Stimulated activated naive B cell treated with anti-CD40 and anti-IgM and Interleukin-4, amounts not matched to agents 10 μg/mL and 1 μg/mL and 100 μg/mL, for 72 hours (primary cell): ENCODE results near the gene OTULIN.
A peak's percentile ranks its signal among the peaks of the same experiment; 100 is the strongest.

Experiments used
- ATAC-seq, 2 donors: fragments of 150-1000 bp; cut with Tn5 transposase; replicated peaks; 2 replicates each; pipeline ENCODE4 v1.10.0; 2021; ENCODE audit warnings: moderate library complexity in 1 of 2
- DNase-seq: peaks from one replicate; pipeline ENCODE4 v3.0.0; 2021
- H3K27ac Mint-ChIP-seq: one replicate; pipeline ENCODE4 v1.8.0; 2022; ENCODE audit warnings: mild to moderate bottlenecking, mixed read lengths
- H3K27me3 Mint-ChIP-seq, 2 donors: one replicate each; pipeline ENCODE4 v1.8.0; 2022; ENCODE audit warnings: mixed read lengths in 2 of 2
- H3K36me3 Mint-ChIP-seq, 2 donors: one replicate each; pipeline ENCODE4 v1.8.0; 2022; ENCODE audit warnings: mixed read lengths in 2 of 2, mild to moderate bottlenecking in 1 of 2
- H3K4me1 Mint-ChIP-seq, 2 donors: one replicate each; pipeline ENCODE4 v1.8.0; 2022; ENCODE audit warnings: mixed read lengths in 2 of 2, mild to moderate bottlenecking in 1 of 2
- H3K4me3 Mint-ChIP-seq, 2 donors: one replicate each; pipeline ENCODE4 v1.8.0; 2022; ENCODE audit warnings: mild to moderate bottlenecking in 2 of 2, mixed read lengths in 2 of 2, moderate library complexity in 1 of 2
- H3K9me3 Mint-ChIP-seq, 2 donors: one replicate each; pipeline ENCODE4 v1.8.0; 2022; ENCODE audit warnings: mixed read lengths in 2 of 2, mild to moderate bottlenecking in 1 of 2

Gene OTULIN

DNA sequence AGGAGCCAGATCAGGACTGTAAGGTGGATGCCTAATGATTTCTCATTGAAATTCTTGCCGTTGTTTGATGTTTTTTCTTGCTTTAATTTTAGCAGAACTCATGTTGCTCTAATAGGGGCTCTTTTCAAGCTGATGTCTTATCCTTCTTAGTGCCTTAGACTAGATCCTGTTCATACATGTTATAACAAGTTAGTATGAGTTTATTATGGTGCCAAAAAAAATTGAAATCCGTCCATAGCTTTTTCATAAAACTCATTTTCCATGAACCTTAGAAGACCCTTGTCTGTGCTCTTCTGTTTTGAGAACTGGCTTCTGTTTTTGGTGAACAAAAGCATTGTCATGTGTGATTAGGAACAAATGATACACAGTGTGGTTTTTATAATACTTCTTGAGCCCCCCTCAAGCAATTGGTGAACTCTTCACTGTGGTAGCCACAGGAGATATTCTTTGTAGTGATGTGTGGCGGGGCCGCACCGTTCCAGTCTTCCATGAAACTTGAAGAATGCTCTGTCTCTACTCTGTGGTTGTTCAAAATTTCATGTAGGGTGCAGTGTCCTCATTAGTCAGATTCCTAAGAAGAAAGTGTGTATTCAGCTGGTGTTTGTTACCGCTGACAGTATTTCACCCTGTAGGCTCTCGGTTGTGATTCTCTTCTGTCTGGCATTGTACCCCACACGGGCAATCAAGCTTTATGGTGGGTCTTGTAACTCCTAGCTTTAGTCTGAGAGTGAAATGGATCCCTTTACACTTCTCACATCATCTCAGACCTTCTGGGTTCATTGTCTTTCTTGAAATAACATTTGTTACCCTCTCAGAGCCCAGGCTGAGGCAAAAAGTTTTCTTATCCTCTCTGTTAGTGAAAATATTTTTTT lies 10.7 kb downstream of the OTULIN start:
- Mint-ChIP-seq H3K27me3 (no peaks in the 10 kb centered on the region), H3K4me3 (peak overlapping the region; percentile 65 to 76), H3K4me1 (peaks cover 55 to 85% of the 10 kb centered on the region in 2 donors), H3K9me3 (peaks cover 0 to 1% of the 10 kb centered on the region in 2 donors), H3K36me3 (peaks cover 38 to 67% of the 10 kb centered on the region in 2 donors), H3K27ac (peak overlapping the region; percentile 95)
- no peak for DNase-seq
- no peak for ATAC-seq

DNA sequence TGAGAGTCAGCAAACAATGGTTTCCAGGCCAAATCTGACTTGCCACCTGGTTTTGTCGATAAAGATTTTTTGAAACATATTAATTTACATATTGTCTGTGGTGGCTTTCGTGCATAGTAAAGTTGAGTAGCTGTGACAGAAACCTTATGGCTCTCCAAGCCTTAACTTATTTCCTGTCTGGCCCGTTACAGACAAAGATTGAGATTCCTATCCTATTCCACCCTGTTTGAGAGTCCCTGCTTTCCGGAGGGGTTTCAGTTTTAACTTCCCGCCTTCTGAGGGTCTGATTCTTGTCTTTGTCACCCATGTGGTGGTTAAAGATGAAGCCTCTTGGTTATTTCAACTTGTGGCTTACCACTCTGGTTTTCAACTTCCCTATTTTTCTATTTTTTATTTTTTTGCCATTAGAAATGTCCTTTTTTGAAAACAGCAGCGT lies 11.4 kb downstream of the OTULIN start:
- Mint-ChIP-seq H3K4me3 (peak overlapping the region; percentile 65 to 76), H3K36me3 (peaks cover 42 to 70% of the 10 kb centered on the region in 2 donors), H3K9me3 (peaks cover 0 to 1% of the 10 kb centered on the region in 2 donors), H3K27ac (peak overlapping the region; percentile 95), H3K27me3 (no peaks in the 10 kb centered on the region), H3K4me1 (peaks cover 59 to 83% of the 10 kb centered on the region in 2 donors)
- DNase-seq (peak; percentile 41), ATAC-seq (peak; percentile 64 to 79)

DNA sequence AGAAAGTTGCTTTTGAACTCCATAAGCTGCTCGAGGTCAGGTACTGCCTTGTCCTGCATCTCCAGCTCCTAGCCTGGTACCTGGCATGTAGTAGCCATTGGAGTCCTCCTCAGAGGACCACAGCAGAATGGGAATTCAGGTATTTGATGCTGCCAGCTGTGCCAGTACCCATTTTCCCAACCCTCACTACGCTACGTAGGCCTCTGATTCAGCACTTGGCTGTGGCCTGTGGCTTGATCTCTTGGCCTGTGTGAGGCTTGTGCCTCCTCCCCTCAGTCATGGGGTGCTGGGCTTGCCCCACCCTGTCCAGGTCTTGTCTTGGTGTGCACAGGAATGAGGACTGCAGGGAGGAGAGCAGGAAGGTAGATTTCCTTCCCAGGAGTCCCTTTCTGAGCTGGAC lies 11.8 kb downstream of the OTULIN start:
- peaks cover 42 to 69% of the 10 kb centered on the region in 2 donors for H3K36me3 Mint-ChIP-seq
- DNase-seq (peak; percentile 45), ATAC-seq (peak; percentile 80 to 86)
- peaks cover 0 to 1% of the 10 kb centered on the region in 2 donors for H3K9me3 Mint-ChIP-seq
- H3K4me3 Mint-ChIP-seq: peak overlapping the region; percentile 65 to 76
- no peaks in the 10 kb centered on the region for H3K27me3 Mint-ChIP-seq
- H3K4me1 Mint-ChIP-seq: peaks cover 54 to 78% of the 10 kb centered on the region in 2 donors
- H3K27ac Mint-ChIP-seq: peak overlapping the region; percentile 95

DNA sequence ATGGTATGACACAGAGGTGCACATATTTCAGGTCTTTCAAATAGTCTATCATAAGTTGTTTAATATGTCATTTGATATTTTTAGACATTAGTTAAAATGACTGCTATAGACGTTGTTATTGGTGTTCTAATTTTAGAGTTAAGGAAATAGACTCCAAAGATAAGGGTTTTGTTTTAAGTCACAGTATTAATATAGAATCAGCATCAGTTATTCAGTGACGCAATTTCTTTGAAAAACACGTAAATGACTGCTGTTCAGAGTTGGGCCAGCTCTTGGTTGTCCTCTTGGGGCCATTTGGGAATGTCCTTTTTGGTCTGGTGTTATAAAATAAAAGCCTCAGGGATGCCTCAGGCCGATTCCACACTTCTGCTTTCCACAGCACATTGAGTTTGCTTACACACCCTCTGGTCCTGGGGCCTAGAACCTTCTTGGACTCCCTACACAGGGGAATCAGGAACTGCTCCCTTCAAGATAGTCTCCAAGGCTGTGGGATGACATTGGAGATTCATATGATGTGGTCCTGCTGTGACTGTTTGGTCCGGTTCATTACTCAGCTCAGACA lies 14.3 kb downstream of the OTULIN start:
- peak; percentile 45 for DNase-seq
- H3K9me3 Mint-ChIP-seq: no peaks in the 10 kb centered on the region
- no peak overlapping the region for H3K4me3 Mint-ChIP-seq
- peak overlapping the region; percentile 84 for H3K27ac Mint-ChIP-seq
- ATAC-seq: peak; percentile 23 to 62
- H3K4me1 Mint-ChIP-seq: peaks cover 36 to 54% of the 10 kb centered on the region in 2 donors
- peaks cover 43 to 59% of the 10 kb centered on the region in 2 donors for H3K36me3 Mint-ChIP-seq
- no peaks in the 10 kb centered on the region for H3K27me3 Mint-ChIP-seq

DNA sequence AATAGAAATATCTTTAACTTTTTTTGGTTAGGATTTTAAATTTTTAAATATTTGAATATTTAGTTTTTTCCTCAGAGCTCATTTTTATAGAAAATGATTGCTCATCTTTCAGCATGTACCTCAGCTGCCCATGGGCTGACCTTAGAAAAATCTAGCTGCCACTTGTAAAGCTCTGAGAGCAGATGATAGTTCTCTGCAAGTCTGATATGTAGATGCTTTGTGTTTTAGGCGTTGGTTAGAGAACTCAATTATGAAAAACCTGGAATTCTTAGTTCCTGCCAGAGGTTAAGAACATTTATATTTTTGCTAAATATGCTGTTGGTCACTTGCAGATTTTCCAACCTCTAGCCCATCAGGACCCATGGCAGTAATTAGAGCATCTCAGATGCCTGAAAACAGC lies 15.1 kb downstream of the OTULIN start:
- no peak for ATAC-seq
- Mint-ChIP-seq H3K4me1 (peaks cover 31 to 47% of the 10 kb centered on the region in 2 donors), H3K27me3 (no peaks in the 10 kb centered on the region), H3K36me3 (peaks cover 41 to 53% of the 10 kb centered on the region in 2 donors), H3K4me3 (no peak overlapping the region), H3K27ac (no peak overlapping the region), H3K9me3 (no peaks in the 10 kb centered on the region)
- DNase-seq: no peak

DNA sequence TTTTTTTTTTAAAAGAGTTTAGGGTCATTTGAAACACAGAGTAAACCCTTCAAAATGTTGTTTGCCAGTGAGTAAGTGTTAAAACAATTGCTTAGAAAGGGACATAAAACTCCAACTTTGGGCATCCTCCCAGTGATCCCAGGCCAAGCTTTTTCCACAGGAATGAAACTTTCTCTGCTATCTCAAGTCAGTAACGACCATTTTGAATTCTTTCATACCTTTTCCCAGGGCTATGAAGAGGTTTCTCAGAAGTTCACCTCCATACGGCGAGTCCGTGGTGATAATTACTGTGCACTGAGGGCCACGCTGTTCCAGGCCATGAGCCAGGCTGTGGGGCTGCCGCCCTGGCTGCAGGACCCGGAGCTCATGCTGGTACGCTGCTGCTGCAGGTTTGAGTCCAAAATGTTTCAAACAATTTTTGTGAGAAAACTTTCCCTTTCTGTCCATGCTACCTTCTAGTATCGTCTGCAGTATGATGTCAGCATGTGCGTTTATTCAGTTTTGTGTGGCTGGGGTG lies 16.8 kb downstream of the OTULIN start:
- no peak for ATAC-seq
- Mint-ChIP-seq H3K4me1 (peaks cover 33 to 37% of the 10 kb centered on the region in 2 donors), H3K27ac (no peak overlapping the region), H3K4me3 (no peak overlapping the region), H3K9me3 (no peaks in the 10 kb centered on the region), H3K27me3 (no peaks in the 10 kb centered on the region), H3K36me3 (peaks cover 39 to 53% of the 10 kb centered on the region in 2 donors)
- no peak for DNase-seq

DNA sequence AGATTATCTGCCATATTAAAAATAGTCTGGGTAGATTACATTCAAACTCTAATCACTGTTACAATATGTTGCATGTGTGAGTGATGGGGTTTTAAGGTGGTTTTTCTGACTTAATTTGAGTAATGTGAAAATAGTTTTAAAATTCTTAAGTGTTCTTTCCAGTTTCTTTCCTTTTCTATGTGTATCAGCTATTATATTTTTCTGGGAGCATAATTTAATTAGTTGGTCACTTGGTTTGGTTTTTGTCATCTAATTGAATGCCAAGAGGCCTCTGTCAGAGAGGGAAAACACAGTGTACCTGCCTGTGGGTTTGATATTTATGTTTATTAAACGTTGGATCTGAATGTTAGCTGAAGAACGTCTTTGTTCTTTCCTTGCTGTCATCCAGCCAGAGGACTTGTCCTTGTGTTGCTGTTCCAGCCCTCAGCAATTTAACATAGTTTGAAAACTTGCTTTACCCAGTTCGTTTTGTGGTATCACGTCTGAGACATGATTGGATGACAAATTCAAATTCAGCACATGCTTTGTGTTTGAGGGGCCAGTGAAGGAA lies 19.5 kb downstream of the OTULIN start:
- Mint-ChIP-seq H3K9me3 (no peaks in the 10 kb centered on the region), H3K27ac (peak overlapping the region; percentile 54), H3K27me3 (no peaks in the 10 kb centered on the region)

DNA sequence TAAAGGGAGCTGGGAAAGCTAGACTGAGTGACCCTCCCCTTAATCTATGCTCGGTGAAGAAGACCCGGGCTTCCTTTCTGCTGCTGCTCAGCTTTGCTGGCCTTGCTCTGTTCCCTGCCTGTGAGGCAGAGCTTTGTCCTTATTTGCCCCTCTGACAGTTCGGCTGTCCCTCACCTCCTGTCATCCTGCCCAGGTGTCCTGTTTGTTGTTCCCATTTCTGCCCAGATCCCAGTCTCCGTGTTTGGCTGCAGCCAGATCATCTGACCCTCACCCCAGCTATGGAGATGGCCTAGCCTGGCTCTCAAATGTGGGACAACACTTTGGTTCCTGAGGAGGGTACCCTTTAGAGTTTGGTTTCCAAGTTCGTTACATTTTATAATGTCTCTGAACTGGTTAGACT lies 20.2 kb downstream of the OTULIN start:
- Mint-ChIP-seq H3K36me3 (peaks cover 41 to 54% of the 10 kb centered on the region in 2 donors), H3K4me3 (no peak overlapping the region), H3K27ac (peak overlapping the region; percentile 86), H3K9me3 (peaks cover 0 to 2% of the 10 kb centered on the region in 2 donors), H3K27me3 (no peaks in the 10 kb centered on the region), H3K4me1 (peaks cover 13 to 15% of the 10 kb centered on the region in 2 donors)
- DNase-seq (no peak), ATAC-seq (no peak)

More for the DNA sequence above, 19.5 kb downstream of the OTULIN start:
- Mint-ChIP-seq H3K36me3 (peaks cover 41 to 53% of the 10 kb centered on the region in 2 donors), H3K4me1 (peaks cover 17 to 19% of the 10 kb centered on the region in 2 donors), H3K4me3 (no peak overlapping the region)
- no peak for DNase-seq
- ATAC-seq: no peak

DNA sequence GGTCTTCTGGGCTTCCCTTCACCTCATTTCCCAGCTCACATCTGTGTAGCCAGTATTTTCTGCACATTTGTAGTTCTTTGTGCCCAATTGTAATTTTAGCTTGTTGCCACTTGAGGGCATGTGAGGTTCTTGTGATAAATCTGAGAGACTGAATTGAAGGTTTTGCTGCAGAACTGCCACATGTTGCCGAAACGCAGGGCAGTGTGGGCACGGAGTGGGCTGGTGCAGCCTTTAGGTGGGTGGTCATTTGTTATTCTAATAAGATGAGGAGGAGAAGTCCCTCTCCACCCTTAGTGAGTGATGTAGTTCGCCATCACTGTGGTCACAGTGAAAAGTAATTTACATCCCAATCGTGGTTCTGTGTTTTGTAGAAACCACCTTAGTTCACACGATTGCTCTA lies 21.2 kb downstream of the OTULIN start:
- ATAC-seq: peak; percentile 99 to 100
- peak overlapping the region; percentile 33 to 37 for H3K4me3 Mint-ChIP-seq
- H3K9me3 Mint-ChIP-seq: peaks cover 0 to 2% of the 10 kb centered on the region in 2 donors
- peak; percentile 66 for DNase-seq
- H3K36me3 Mint-ChIP-seq: peaks cover 44 to 58% of the 10 kb centered on the region in 2 donors
- H3K4me1 Mint-ChIP-seq: peaks cover 7 to 9% of the 10 kb centered on the region in 2 donors
- no peaks in the 10 kb centered on the region for H3K27me3 Mint-ChIP-seq
- peak overlapping the region; percentile 38 for H3K27ac Mint-ChIP-seq

DNA sequence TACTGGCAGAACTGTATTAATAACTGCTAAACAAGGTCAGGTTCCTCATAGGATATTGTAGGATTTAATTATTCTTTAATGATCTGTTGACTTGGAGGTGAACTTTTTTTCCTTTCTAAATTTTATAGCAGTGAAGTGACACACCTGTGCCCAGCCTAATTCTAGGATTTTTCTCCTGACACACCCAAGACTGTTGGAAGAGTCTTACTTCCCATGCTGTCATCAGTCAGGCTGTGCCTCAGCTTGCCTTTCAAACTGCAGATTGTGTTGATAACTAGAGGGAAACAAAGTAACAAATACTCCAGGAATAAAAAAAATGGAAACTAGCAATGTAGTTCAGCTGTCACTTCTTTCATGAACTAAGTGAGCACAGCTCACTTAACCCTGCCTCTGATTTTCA lies 22.0 kb downstream of the OTULIN start:
- peaks cover 41 to 58% of the 10 kb centered on the region in 2 donors for H3K36me3 Mint-ChIP-seq

DNA sequence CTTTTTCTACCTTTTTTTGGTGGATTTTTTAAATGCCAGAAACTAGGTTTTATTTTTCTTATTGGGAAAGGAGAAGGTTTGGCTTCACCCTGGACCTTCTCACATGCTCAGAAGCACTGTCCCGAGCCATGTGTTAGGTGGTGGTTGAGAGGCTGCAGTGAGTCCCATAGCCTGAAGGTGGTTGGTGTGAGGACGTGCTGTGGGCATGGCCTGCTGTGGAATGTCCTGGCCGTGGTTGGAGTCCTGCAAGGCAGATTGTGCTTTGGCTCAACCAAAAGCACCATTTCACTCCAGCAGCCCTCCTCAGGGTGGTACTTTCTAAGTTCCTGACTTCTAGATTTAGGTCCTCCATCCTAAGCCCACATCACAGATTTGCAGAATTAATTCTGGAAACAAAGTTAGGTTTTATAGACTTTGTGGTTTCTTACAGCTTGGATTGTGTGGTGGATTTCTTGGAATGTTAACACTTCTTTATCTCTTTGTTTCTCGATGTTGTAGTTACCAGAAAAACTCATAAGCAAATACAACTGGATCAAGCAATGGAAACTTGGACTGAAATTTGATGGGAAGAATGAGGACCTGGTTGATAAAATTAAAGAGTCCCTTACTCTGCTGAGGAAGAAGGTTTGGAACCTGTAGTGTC lies 22.6 kb downstream of the OTULIN start:
- Mint-ChIP-seq H3K4me3 (no peak overlapping the region), H3K9me3 (peaks cover 0 to 2% of the 10 kb centered on the region in 2 donors), H3K36me3 (peaks cover 37 to 56% of the 10 kb centered on the region in 2 donors), H3K27me3 (no peaks in the 10 kb centered on the region), H3K4me1 (peaks cover 7 to 9% of the 10 kb centered on the region in 2 donors), H3K27ac (no peak overlapping the region)
- DNase-seq (no peak), ATAC-seq (no peak)

More for the DNA sequence above, 22.0 kb downstream of the OTULIN start:
- Mint-ChIP-seq H3K27me3 (no peaks in the 10 kb centered on the region), H3K4me3 (no peak overlapping the region), H3K4me1 (peaks cover 7 to 9% of the 10 kb centered on the region in 2 donors), H3K9me3 (peaks cover 0 to 2% of the 10 kb centered on the region in 2 donors), H3K27ac (no peak overlapping the region)
- ATAC-seq: no peak
- no peak for DNase-seq

DNA sequence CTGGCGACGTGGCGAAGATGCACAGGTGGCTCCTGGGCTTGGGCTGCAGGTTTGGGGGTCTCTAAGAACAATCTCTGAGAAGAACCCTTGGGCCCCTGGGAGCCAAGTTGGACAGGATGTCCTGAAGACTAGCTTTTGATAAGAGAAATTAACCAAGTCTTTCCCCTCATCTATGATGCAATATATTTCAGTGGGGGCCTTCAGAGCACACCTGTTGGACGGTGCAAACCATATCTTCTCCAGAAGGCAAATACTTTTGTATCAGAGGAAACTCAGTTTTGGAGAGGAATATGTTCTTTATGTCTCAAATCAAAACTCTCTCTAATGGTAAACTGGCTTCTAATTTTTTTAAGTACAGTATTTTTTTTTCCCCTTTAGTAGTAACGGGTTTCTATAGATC lies 28.6 kb downstream of the OTULIN start:
- Mint-ChIP-seq H3K36me3 (peaks cover 50 to 66% of the 10 kb centered on the region in 2 donors), H3K4me1 (no peaks in the 10 kb centered on the region), H3K27me3 (no peaks in the 10 kb centered on the region), H3K4me3 (no peak overlapping the region), H3K27ac (no peak overlapping the region), H3K9me3 (peaks cover 0 to 2% of the 10 kb centered on the region in 2 donors)
- ATAC-seq (no peak), DNase-seq (no peak)

DNA sequence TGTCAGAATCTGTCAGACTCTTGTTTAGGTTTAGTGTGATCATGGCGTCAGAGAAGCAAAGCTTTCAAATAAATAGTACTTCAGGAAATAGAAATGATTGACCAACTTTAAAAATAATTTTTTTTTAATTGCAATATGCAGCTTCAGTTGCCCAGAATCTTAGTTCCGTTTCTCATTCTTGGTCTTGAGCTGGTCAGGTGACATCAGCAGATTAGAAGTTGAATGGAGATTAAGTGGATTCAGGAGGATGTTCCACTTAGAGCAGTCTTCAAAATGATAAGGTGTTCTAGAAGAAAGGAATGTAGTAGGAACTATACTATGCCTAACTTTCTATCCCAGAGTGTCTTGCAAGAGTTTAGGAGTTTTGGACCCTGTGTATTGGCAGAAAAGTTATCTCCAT lies 30.6 kb downstream of the OTULIN start:
- no peak for ATAC-seq
- Mint-ChIP-seq H3K4me1 (no peaks in the 10 kb centered on the region), H3K27ac (no peak overlapping the region), H3K36me3 (peaks cover 50 to 73% of the 10 kb centered on the region in 2 donors), H3K9me3 (no peaks in the 10 kb centered on the region), H3K27me3 (no peaks in the 10 kb centered on the region), H3K4me3 (no peak overlapping the region)
- DNase-seq: no peak

DNA sequence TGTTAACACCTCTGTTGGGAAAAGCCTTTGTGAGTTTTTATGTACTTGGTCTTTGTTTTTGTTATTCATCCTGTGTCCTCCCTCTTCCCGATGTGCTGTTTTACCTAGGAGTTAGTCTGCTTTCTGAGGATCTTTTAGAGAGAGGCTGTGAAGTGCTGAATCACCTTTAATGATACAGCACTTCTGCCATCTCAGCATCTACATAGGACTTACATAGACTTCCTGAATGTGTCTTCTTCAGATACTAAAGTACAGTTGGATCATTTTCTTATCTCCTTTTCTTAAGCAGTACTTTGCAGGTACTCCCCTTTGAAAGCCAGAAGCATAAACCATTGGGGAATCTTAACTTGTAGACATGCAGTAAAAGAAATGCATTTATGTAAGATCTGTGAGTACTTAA lies 31.5 kb downstream of the OTULIN start:
- Mint-ChIP-seq H3K9me3 (no peaks in the 10 kb centered on the region), H3K27ac (peak overlapping the region; percentile 32), H3K4me3 (no peak overlapping the region), H3K4me1 (peaks cover 0 to 3% of the 10 kb centered on the region in 2 donors), H3K36me3 (peaks cover 45 to 68% of the 10 kb centered on the region in 2 donors), H3K27me3 (no peaks in the 10 kb centered on the region)
- DNase-seq: no peak
- no peak for ATAC-seq
